H1 (cell line): ENCODE results near the gene PRX. TPM values are rescaled to one million over a fixed set of nuclear protein-coding genes. Genes with fewer than 3 reads are reported as not detected.

Experiments used
- ATF2 ChIP-seq: IDR thresholded peaks from 2 replicates; pipeline ENCODE4 v1.6.1; 2012; ENCODE audit warnings: low read length, inconsistent platforms
- BACH1 ChIP-seq: IDR thresholded peaks from 2 replicates; pipeline ENCODE4 v1.6.1; 2012; ENCODE audit warnings: low read length, improper control_type of control experiment
- CBX8 ChIP-seq: fragments of 300-800, 300-1000 bp; sonication (generic); IDR thresholded peaks from 2 replicates; pipeline ENCODE4 v1.7.1; 2016; ENCODE audit warnings: low read depth, low read length, borderline replicate concordance
- CHD1 ChIP-seq: IDR thresholded peaks from 2 replicates; pipeline ENCODE4 v1.6.1; 2012; ENCODE audit warnings: low read depth, low read length, improper control_type of control experiment
- CTBP2 ChIP-seq: IDR thresholded peaks from 2 replicates; pipeline ENCODE4 v1.7.0; 2011; ENCODE audit warnings: borderline replicate concordance, mild to moderate bottlenecking, moderate library complexity, mixed read lengths, low read length; ENCODE audit not compliant: insufficient read depth, insufficient read length
- EGR1 ChIP-seq: IDR thresholded peaks from 2 replicates; pipeline ENCODE4 v1.6.1; 2011; ENCODE audit warnings: low read depth, low read length, borderline replicate concordance
- EZH2 ChIP-seq: fragments of 200-600 bp; sonication (generic); IDR thresholded peaks from 2 replicates; pipeline ENCODE4 v1.7.1; 2012; ENCODE audit warnings: low read depth, mild to moderate bottlenecking, moderate library complexity, low read length, inconsistent platforms; ENCODE audit not compliant: severe bottlenecking
- GABPA ChIP-seq: IDR thresholded peaks from 2 replicates; pipeline ENCODE4 v1.6.1; 2011; ENCODE audit warnings: mild to moderate bottlenecking, low read length, moderate library complexity, borderline replicate concordance; ENCODE audit not compliant: insufficient read depth
- KDM4A ChIP-seq: IDR thresholded peaks from one replicate; pipeline ENCODE4 v1.7.1; 2012; ENCODE audit warnings: low read depth, mild to moderate bottlenecking, moderate library complexity, low read length, inconsistent platforms; ENCODE audit not compliant: severe bottlenecking
- KDM5A ChIP-seq: fragments of 200-600 bp; IDR thresholded peaks from 2 replicates; pipeline ENCODE4 v1.7.1; 2012; ENCODE audit warnings: mild to moderate bottlenecking, low read length, inconsistent platforms, mixed read lengths
- NANOG ChIP-seq: IDR thresholded peaks from 2 replicates; pipeline ENCODE4 v1.6.1; 2011; ENCODE audit warnings: low read length, low read depth, mild to moderate bottlenecking, inconsistent platforms; ENCODE audit not compliant: insufficient read depth, poor library complexity, severe bottlenecking
- PHF8 ChIP-seq: fragments of 200-600 bp; sonication (generic); conservative IDR thresholded peaks from 2 replicates; pipeline ENCODE4 v1.7.1; 2012; ENCODE audit warnings: low read depth, mild to moderate bottlenecking, inconsistent platforms, low read length, moderate library complexity
- RFX5 ChIP-seq: IDR thresholded peaks from 2 replicates; pipeline ENCODE4 v1.6.1; 2011; ENCODE audit warnings: low read depth, low read length, improper control_type of control experiment, borderline replicate concordance
- RXRA ChIP-seq: IDR thresholded peaks from 2 replicates; pipeline ENCODE4 v1.6.1; 2011; ENCODE audit warnings: low read depth, mild to moderate bottlenecking, low read length, moderate library complexity; ENCODE audit not compliant: insufficient read depth
- SIN3A ChIP-seq, 2 experiments: IDR thresholded peaks in 1 of 2; conservative IDR thresholded peaks in 1 of 2; 2 replicates each; pipeline ENCODE4 v1.6.1; 2011 to 2012; ENCODE audit warnings: low read length in 2 of 2, improper control_type of control experiment in 1 of 2, low read depth in 1 of 2, mild to moderate bottlenecking in 1 of 2
- SIX5 ChIP-seq: IDR thresholded peaks from 2 replicates; pipeline ENCODE4 v1.6.1; 2011; ENCODE audit warnings: mild to moderate bottlenecking, low read depth, low read length
- SP2 ChIP-seq: IDR thresholded peaks from 2 replicates; pipeline ENCODE4 v1.6.1; 2012; ENCODE audit warnings: mild to moderate bottlenecking, low read length, inconsistent platforms
- SP4 ChIP-seq: IDR thresholded peaks from 2 replicates; pipeline ENCODE4 v1.6.1; 2012; ENCODE audit warnings: low read length, inconsistent platforms
- TAF7 ChIP-seq: optimal IDR thresholded peaks from 2 replicates; pipeline ENCODE3; 2011; ENCODE audit warnings: low read depth, mild to moderate bottlenecking, inconsistent platforms, low read length, moderate library complexity, borderline replicate concordance
- TBP ChIP-seq: IDR thresholded peaks from 2 replicates; pipeline ENCODE4 v1.6.1; 2011; ENCODE audit warnings: low read depth, low read length, improper control_type of control experiment
- ZNF274 ChIP-seq: IDR thresholded peaks from 2 replicates; pipeline ENCODE4 v1.7.0; 2012; ENCODE audit warnings: low read length, borderline replicate concordance; ENCODE audit errors: extremely low read depth
- polyA plus RNA-seq, 7 experiments: library from polyadenylated mRNA; depleted of rRNA in 3 of 7; stranded (reverse) in 5 of 7; unstranded in 2 of 7; fragments of >200 nt in 5 of 7; fragments of 200-250 nt in 2 of 7; gene quantifications; 1 replicate in 5 of 7; 2 replicates in 1 of 7; 4 replicates in 1 of 7; pipeline versions ENCODE4 v1.2.1 to v1.2.3, GENCODE V29; 2011 to 2013; ENCODE audit warnings: missing spikeins in 2 of 7, mixed read lengths in 2 of 7
- total RNA-seq: library from RNA; stranded (reverse); fragmentation: NEBNext Ultra II Directional; extraction: Animal tissue kit (Norgen Biotek cat#: 25700); gene quantifications from 2 replicates; pipeline ENCODE4 v1.2.1, GENCODE V29; 2021

Gene PRX
- total and polyA plus RNA-seq, 2 of the 8 experiments (the other 6 are each of a cell fraction or from before 2014, with no cell fraction given), result 2.8 to 5.8 TPM

- TF ChIP-seq RFX5 (peak; percentile 91), BACH1 (peak; percentile 92), SP4 (no peak), ATF2 (no peak), GABPA (no peak), SP2 (no peak), KDM4A (no peak), SIX5 (no peak), EGR1 (no peak), KDM5A (no peak), TBP (no peak), PHF8 (no peak), NANOG (no peak), CTBP2 (no peak), EZH2 (no peak), TAF7 (no peak), CHD1 (no peak), CBX8 (no peak), SIN3A (conservative IDR thresholded peaks at IDR 0.05 in 1 of 2, IDR thresholded peaks at IDR 0.05 in 1 of 2; ENCODE audit: low read depth in 1 of 2, low read length in 2 of 2) (peak in 1 of 2 experiments; percentile 79; a peak in 2 of 4 replicates), ZNF274 (no peak), RXRA (no peak)
Observed at GRCh38 chr19:40366697-40367561, 46.2 kb downstream of the PRX start (continued).
